Ovary (tissue), 3 donors: ENCODE results near the gene CNTN5.

Experiments
- CTCF ChIP-seq, 3 donors: fragments of 450-650 bp in 2 of 3; fragments of 200-600 bp in 1 of 3; IDR thresholded peaks; one replicate each; pipeline versions ENCODE4 v1.5.1 to v1.8.0; 2016 to 2022; ENCODE audit warnings: antibody characterized with exemption in 3 of 3, mild to moderate bottlenecking in 1 of 3
- POLR2A ChIP-seq: fragments of 450-650 bp; IDR thresholded peaks from one replicate; pipeline ENCODE4 v1.6.1; 2017; ENCODE audit warnings: antibody characterized with exemption, mild to moderate bottlenecking, moderate library complexity
- donor health status: DM: no; HTN: no; CAD: no.

DNA sequence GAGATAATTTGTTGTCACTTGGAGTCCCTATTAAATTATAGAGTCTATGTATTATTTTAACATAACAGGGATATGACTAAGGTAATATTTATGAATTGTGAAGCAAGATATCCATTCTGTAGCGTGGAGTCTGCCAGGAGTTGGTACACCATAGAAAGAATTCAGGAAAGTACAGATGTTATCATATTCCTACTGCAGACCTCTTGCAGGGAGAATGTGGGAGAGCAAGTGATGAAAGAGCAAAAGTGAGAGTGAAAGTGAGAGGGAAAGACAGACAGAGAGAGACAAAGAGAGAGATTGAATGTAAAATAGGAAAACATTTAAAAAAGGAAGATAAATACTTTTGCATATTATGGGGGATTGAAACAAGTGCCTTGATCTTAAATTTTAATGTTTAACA lies 468.8 kb downstream of the CNTN5 start:
- TF ChIP-seq CTCF (IDR thresholded peaks at IDR 0.05), result no peak
- no peak for TF ChIP-seq POLR2A
